Measurements from ENCODE around the gene KRT38.
"Not testable (repeated sequence)": the region's sequence is repeated elsewhere in the genome, so short reads cannot be mapped to it uniquely, and the experiment has no call there.

KRT38 gene

DNA sequence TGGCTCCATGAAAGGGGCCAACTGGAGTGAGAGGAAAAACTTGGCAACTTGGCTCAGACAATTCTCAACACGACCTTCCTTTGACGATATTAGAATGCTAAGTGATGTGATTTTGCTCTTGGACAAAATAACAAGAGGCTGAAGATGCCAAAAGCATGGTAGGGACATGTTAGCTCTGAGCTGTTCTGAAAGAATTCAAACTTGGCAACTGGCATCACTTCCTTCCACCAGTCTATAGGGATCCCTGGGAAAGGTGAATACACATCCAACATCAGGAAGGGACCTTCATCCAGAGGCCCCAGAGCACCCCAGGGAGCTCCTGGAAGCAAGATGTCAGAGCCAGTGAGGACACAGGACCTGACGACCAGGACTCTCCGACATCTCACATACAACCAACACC, 20.6 kb downstream of the KRT38 start:
- no peak for DNase-seq

DNA sequence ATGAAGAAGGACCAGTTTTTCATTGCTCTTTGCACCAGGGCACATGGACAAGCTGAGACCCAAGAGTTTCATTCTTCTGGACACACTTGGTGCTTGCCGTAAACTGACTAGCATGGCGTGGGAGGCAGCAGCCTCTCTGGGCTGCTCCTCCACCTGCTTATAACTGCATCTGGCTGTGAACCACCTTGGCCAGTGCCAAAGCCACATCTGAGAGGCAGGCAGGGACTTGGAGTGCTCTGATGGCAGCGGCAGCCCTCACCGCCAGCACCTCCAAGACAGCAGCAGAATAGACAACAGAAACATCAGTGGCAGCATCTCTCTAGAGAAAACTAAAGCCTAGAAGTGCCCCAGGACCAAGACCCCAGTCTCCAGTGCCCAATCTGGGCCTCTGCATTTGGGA, 21.1 kb downstream of the KRT38 start:
- no peak for DNase-seq

DNA sequence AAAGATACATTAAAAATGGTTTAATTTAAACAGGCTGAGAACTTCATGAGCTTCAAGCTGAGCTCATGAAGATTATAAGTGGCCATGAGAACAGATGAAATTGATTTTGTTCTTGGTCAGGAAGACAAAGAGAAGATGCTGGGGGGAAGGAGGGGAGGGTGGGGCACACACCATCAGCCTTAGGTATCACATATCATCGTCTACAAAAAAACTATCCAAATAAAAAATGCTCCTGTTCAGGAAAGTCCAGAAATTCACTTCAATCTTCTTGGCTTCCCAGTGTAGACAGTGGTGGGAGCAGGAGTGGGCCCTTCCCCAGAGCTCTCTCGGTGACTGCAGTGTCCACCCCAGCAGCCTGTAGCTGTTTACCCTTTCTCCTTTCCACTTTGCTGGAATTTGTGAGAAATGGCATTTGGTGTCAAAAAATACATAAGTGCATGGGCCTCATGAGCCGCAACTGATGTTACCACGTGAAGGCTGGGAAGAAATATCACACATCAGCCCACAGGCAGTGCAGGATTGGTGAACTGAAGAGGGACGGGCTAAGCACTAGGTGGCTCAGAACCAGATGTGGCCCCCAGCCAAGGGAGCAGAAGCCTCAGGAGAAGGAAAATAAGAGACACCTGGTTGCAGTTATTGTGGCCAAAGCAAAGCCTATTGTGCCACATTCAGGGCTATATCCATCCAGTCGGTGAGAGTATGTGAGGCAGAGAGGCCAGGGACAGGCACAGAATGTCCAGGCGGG, 22.5 kb downstream of the KRT38 start:
- no peak for DNase-seq

DNA sequence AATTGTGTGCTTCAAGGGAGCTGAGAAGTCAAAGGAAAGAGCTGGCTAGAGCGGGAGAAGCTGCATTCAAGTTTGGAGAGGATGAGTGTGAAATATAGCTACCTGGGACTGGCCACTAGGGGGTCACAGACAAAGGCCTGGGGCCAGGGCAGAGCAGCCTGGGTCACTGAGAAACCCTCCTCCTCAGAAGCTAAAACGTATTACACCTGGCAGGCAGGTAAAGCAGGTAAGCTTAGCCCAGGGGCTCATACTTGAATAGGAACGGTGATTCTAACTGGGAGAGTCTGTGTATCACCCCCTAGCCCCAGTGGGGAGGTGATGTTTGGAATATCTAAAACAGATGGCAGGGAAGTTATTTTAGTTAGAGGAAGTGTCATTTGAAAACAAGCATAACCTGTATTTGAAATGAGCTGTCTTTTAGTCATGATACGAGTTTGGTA, 23.2 kb downstream of the KRT38 start:
- no peak for DNase-seq

DNA sequence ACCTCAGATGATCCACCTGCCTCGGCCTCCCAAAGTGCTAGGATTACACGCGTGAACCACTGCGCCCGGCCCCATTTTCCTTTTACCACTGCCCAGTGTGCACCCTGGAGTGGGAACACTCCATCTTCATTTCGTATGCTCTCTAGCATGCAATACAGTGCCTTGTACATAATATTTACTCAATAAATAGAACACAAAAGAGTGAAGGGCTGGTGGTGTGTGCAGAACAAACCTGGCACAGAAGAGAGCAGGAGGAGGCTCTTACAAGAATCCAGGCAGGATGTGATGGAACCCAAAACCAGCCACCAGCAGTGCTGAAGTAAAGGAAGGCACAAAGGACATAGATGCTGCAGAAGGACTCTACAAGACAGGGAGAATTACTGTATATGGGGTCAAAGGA, 23.7 kb downstream of the KRT38 start:
- DNase-seq: no peak

DNA sequence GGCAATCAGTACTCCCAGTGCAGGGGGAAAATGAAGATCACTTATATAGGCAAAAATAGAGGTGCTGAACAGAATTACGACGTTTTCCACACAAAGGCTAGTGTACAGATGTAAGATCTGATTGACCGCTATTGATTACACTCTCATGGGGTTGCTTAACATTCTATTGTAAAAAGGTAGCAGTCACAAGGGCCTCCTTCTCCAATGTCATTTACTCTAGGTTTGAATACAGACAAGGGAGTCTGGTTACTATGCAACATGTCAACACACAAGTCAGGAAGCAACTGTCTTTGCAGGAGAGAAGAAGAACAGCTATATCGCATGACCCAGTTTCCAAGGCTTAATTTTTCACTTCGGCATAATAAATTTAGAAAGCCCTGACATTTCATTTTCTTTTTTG, 24.3 kb downstream of the KRT38 start:
- DNase-seq: no peak

DNA sequence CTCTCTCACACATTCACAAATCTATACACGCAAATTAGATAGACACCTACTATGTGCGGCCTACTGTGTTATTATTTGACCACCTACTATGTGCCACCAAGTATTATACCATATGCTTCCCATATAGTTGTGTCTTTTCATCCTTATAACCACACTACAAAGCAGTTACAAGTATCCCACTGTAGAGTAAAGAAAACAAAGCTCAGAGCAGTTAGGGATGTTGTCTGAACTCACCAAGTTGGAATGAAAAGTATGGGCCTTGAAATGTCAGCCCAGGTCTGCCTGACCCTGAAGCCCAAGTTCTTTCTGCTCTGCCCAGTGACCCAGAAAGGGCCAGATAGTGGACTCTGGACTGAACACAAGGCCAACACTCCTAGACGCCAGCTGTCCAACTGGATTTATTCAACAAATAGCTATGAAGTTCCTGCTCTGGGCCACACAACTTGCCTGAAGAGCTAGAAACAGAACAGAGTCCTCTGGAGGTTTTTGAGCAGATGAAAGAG, 24.9 kb downstream of the KRT38 start:
- no peak for DNase-seq

DNA sequence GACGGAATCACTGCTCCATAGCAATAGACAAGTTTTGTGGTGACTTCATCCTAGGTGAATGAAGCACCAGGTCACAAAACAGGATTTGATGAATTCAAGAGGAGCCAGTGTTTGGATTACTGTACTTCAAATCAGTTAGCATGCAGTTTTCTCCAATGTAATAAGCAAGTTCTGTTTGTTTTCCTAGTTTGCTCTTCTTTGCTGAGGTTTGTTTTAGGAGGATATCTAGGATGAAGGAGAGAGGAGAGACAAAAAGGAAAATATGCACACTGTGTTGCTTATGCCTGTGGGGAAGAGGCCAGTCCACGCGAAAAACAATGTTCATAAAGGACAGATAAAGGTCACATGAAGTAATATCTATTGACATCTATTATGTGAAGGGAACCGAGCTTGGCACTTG, 25.4 kb downstream of the KRT38 start:
- no peak for DNase-seq

DNA sequence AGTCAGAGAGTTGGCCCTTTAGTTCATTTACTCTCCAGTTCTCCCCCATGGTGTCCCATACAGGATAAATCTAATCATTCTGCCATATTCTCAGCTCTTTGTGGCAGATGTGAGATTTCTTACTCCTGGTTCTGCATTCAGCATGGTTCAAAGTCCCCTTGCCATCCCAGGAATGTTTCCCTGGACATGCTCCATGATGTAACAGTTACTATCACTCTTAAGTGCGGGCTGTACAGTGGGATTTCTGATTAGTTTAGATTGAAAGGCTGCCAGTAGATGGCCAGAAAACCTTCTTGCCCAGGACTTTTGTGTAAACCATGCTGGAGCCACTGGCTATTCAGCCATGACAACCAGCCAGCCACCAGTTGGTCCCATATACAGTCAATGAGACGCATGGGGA, 26.8 kb downstream of the KRT38 start:
- DNase-seq: no peak

DNA sequence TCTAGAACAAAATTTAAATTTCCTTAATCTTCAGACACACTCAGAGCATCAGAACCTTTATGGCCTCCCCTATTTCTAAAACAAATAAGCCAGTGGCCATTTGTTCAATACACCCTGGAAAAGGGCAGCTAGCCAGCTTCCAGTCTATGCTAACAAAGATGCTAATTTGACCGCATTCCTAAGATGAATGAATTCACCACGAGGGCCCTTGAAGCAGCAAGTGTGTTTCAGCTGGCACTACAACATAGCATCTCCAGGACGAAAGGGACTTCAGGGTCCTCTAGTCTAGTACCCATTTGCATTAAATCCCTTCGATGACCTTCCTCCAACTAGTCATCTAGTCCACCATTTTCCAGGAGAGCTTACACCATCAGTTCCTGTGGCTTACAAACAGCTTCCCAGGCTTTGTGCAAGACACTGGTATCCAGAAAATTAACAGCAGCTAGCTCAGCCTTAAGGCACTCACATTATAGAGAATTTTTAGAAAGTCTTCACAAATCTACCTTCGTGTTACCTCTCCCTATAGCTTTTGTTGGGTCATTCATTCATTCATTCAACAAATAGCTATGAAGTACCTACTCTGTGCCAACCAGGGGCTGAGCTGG, 27.3 kb downstream of the KRT38 start:
- no peak for DNase-seq

DNA sequence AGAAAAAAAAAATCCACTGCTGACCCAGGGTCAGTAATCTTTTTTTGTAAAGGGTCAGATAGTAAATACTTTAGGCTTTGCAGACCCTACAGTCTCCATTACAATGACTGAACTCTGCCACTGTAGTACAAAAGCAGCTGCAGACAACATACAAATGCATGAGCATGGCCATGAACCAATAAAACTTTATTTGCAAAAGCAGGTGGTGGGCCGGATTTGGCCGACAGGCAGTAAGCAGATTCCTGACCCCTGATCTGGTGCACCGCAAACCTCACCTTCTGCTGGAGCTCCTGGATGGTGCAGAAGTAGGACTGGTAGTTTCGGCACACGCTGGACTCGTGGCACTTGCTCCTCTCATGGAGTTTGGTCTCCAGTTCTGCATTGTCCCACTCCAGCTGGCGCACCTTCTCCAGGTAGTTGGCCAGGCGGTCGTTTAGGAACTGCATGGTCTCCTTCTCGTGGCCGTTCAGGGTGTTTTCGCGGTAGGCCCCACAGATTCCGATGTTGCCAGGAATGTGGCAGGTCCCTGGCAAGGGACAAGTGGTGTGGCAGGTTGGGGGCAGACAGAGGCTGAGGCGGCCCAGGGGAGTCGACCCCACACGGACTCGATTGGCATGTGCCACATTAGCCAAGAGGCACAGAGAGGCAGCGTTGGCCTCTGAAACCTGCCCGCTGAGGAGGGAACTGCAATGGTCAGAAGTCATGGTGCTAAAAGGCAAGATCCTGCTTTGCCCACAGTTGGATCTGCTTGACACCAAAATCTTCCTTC, 29.5 kb downstream of the KRT38 start:
- DNase-seq: no peak

DNA sequence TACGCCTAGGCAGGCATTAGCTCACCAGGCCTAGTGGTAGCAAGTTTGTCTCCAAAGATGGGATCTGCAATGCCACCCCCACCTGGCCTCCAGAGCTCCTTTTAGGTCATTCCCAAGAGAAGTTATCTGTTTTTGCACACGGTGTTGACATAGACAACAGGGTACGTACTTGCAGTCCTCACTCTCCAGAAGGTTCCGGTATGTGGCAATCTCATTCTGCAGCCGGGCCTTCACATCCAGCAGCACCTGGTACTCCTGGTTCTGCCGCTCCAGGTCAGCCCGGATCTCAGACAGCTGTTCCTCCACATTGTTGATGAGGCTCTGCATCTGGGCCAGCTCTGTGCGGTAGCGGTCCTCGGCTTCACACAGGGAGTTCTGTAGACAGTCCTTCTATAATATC, 33.6 kb downstream of the KRT38 start:
- DNase-seq: no peak

DNA sequence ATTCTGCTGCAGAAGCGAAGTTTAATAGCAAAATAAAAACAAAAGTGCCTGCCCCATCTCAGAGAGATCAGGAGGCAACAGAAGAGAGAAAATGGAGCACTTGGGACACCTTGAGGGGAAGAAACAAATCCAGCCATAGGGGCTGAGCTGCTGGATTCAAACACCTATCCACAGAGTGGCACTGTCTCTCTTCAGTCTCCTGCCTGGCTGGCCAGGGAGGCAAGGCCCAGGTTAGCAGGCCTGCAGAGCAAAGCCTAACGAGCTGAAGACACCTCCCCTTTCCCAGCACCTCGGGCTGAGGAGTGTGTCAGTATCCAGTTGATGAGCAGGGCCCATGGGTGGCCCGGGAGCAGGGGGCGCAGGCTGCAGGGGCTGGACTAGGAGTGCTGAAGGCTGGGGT, 34.6 kb downstream of the KRT38 start:
- no peak for DNase-seq

DNA sequence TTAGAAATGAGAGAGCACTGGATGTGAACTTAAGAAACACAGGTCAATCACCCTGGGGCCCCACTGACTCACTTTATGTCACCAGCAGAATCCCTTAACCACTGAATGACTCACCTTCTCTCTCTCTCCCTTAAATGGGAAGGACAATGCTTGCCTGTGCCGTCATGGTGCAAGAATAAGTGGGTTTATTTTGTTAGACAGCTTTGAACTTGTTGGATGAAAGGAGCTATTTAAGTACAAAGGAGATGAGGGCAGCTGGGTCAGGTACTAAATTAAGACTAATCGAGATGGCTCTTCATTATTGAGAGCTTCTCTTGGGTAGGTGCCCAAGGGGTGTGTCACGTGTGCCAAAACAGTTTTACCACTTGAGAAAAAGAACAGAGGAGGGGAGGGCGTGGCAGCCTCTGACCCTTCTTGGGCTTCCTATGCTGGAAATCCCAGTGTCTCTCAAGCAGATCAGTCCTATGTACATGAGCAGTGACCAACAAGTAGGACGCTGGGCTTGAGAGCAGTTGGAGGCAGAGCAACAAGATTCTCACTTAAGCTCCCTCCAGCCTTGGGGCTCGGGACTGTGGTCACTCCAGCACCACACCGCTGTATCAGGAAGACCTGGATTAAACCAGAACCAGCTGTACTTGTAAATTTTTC, 36.6 kb downstream of the KRT38 start:
- DNase-seq: no peak

DNA sequence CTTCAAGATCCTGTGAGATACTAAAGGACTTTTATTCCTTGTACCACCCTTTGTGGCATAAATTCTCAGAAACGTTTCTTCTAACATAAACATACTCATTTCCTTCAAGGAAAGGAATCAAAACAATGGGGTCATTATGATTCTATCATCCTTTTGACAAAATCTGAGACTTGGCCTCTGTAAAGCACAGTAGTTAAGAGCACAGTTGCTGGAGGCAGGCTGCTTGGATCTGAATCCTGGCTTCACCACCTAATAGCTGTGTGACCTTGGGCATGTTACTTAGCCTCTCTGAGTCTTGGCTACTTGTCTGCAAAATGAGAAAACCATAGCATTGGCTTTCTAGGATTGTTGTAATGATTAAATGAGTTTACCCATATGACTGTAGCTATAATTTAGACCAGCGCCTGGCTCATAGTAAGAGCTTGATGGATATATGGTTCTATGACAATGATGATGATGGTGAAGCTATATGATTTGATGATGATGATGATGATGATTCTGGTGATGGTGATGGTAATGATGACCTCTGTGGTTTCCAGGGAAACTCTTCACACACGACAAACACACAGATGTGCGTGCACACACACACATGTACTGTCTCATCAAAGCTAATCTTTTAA, 37.3 kb downstream of the KRT38 start:
- no peak for DNase-seq

DNA sequence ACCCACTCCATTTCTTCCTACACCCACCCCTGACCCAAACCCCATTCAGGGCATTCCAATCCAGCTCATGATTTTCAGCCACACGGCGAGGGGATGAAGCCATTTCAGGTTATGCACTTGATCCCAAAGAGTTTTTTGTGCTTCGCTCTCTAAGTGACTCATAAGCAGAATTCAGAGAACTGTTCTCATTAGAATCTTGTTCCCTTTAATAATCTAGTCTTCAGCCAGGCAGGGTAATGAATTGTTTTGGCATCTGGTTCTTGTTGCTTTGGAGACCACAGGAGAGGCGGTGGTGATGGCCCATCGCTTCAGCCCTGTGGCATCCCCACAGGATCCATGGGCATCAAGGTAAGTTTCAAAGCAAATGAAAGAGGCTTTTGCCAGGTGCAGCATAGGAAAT, 38.6 kb downstream of the KRT38 start:
- DNase-seq: no peak

DNA sequence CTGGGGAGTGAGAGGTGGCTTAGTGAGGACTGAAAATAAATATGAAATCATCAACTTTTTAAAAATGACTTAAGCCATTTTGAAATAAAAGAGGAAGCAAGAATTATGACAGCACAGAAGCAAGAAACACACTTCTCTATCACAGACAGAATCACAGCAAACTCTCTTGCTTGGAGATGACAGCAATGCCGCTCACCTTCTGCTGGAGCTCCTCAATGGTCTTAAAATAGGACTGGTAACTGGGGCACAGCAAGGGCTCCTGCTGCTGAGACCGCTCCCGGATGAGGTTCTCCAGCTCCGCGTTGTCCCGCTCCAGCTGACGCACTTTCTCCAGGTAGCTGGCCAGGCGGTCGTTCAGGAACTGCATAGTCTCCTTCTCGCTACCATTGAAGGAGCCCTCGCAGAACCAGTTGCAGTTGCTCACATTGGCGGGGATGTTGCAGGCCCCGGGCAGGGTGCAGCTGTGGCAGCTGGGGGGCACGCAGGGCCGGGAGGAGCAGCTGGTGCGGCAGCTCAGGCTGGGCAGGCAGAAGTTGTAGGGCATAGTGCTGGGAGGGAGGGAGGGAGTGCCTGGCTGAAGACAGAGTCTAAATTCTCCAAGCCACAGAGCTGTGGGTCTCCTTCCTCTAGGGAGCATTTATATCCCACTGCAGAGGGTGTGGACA, 43.7 kb downstream of the KRT38 start, which contains the start of gene KRT31:
Gene KRT31 (minus strand): TSS at position 613 of the 665 bp plus-strand sequence. CDS start 69 bp downstream, at position 544.
- no peak for DNase-seq

DNA sequence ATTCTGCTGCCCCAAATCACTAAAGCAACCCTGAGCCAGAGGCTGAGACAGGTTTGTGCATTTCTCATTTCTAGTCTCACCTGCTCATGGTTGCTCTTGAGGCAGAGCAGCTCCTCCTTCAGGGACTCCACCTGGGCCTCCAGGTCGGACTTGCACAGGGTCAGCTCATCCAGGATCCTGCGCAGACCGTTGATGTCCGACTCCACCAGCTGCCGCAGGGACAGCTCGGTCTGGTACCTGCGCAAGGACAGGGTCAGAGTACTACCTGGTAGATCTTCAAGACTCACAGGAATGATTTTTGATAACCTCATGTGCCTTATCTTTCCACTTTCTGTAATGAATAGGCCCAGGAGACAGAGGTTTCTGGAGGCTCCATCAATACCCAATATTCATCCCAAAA, 44.4 kb downstream of the KRT38 start:
- DNase-seq: no peak

DNA sequence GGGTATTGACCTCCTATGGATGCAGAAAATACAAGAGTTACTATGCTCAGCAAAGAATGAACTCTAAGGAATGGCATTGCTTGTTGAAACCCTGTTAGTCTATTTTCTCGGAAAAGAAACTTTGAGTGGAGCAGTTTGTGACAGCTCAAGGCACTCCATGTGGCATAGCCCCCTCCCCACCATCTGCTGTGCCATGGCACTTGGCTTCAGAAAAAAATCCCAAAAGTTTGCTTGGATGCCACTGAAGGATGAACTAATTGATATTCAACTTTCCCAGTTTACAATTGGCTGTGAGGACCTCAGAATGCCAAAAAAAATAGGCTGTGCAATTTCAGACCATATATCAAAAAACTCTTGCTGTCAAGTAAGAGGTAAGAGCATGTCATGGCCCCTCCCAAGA, 45.2 kb downstream of the KRT38 start:
- no peak for DNase-seq

DNA sequence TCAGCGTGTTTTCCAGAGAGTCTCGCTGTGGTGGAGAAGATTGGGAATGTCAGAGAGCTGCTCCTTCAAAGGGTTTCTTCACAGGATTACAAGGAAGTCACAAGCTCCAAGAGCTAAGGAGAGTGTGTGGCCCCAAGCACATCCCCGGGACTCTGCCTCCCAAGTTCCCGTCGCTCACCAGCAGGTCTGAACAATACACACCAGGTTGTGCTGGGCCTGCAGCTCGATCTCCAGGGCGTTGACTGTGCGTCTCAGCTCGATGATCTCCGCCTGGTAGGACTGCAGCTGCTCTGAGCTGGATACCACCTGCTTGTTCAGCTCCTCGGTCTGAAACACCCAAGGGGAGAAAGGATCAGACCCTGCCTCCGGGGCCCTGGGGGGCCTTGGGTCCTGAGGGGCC, 45.7 kb downstream of the KRT38 start:
- DNase-seq: not testable (repeated sequence)

DNA sequence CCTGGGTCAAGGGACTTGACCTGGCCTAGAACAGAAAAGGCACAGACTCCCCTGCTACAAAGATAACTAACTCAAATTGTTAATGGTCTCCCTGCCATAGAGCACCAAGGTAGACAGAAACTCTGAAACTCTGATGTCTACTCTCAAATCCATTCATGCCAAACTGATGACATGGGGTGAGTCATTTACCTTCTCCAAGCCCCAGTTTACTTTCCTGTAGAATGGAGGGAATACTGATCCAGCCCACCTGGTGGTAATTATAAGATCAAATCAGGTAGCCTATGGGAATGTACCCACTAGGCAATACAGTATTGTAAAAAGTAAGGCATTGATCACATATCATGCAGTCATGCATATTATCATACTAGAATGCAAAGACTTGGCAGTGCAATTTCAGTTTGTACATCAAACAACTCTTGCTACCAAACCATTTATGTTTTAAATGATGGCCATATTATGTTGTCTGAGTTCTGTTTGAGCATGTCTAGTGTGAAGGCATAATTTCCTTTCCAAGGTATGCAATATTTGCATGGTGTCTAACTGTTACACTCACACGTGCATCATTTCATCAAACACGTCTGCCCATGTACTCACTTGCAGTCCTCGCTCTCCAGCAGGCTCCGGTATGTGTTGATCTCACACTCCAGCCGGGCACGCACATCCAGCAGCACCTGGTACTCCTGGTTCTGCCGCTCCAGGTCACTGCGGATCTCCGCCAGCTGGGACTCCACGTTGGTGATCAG, 46.4 kb downstream of the KRT38 start:
- DNase-seq: no peak

DNA sequence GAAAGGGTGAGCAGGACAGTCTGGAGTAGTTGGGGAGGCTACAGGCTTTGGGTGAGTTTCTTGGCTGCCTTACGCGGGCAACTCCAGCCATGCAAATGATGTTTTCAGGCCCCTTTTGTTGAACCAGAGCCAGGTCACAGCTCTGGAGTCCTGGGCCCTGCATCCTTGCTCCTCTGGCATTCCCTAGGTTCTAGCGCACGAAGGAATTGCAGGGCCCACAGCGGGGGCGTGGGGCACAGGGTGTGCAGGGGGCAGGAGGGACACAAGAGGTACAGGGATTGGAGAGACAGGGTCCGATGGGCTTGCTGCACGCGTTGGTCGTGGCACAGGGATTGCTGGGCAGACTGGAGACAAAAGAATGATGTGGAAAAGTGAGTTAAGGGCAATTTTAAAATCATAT, 47.0 kb downstream of the KRT38 start:
- no peak for DNase-seq
